CD4-positive, alpha-beta T cell treated with Interleukin-6 for 4 hours (primary cell): ENCODE results near the gene IRF2BP2.
"Not testable (repeated sequence)": the region's sequence is repeated elsewhere in the genome, so short reads cannot be mapped to it uniquely, and the experiment has no call there.

ENCODE experiments used
- DNase-seq: peaks from one replicate; pipeline ENCODE4 v3.0.0-alpha.2; 2020; ENCODE audit warnings: mixed read lengths

IRF2BP2 gene

GRCh38 chr1:234610061-234610665, at the start of gene IRF2BP2:
TSS of gene IRF2BP2 (minus strand) at chr1:234610178. CDS start at chr1:234609494, 684 bp downstream.
- DNase-seq: peak; percentile 84

- no peak for DNase-seq
These were observed 49.6 kb upstream of the IRF2BP2 start for GRCh38 chr1:234659538-234659937.

- no peak for DNase-seq
These were observed 48.2 kb upstream of the IRF2BP2 start for GRCh38 chr1:234658138-234658537.

GRCh38 chr1:234656944-234657654, 47.1 kb upstream of the IRF2BP2 start:
- DNase-seq: no peak

- no peak for DNase-seq
These were observed 46.3 kb upstream of the IRF2BP2 start for GRCh38 chr1:234656070-234656895.

DNA sequence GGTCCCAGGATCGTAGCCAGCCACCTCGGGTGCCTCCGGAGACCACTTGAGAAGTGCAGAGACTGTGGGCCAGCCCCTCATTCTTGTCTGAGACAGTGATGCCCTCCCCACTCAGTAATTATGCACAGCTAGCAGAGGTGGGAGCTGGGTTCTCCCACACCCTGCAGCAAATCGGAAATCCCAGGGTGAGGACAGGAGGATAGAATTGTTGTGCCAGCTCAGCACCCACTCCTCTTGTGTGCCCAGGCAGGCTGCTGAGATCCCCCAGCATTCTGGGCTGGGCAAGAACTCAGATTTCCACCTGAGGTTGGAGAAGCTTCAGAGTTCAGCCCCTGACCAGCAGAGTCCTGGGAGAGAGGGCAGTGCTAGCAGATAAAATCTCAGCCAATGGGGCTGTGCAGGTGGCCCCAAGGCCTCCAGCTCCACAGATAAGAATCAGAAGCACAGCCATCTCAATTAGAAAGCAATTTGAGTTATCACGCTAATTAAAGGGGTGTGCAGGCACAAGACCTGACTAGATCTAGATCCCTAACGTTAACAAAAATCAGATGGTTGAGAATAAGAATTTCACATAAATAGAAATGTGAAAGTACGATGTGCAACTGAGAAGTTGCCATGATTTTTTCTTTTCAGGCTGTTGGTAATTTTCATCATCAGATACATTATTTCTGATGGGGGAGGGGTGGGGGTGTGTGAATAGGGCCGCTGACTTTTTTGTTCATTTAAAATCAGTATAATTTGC, 45.5 kb upstream of the IRF2BP2 start:
- no peak for DNase-seq

GRCh38 chr1:234654002-234654733, 44.2 kb upstream of the IRF2BP2 start:
- no peak for DNase-seq

GRCh38 chr1:234649432-234650081, 39.6 kb upstream of the IRF2BP2 start:
- DNase-seq: no peak

GRCh38 chr1:234647758-234648157, 37.8 kb upstream of the IRF2BP2 start:
- DNase-seq: no peak

DNA sequence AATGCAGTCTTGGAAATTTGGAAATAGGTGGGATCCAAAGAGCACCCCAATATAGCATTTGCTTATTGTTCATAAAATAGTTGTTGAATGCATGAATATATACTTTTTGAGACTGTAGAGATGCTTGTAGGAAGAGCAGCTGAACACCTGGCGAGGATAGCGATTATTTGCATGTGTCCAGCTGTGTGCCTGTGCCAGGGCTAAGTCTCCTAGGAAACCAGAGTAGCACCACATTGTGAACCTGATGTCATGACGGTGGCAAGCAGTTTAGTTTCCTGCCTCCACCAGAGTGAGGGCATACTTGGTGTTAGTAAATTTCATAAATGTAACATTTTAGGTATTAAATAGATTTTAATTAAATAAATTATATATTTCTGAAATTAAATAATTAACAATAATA, 37.3 kb upstream of the IRF2BP2 start:
- DNase-seq: no peak

- no peak for DNase-seq
These were observed 36.0 kb upstream of the IRF2BP2 start for GRCh38 chr1:234645964-234646363.

DNA sequence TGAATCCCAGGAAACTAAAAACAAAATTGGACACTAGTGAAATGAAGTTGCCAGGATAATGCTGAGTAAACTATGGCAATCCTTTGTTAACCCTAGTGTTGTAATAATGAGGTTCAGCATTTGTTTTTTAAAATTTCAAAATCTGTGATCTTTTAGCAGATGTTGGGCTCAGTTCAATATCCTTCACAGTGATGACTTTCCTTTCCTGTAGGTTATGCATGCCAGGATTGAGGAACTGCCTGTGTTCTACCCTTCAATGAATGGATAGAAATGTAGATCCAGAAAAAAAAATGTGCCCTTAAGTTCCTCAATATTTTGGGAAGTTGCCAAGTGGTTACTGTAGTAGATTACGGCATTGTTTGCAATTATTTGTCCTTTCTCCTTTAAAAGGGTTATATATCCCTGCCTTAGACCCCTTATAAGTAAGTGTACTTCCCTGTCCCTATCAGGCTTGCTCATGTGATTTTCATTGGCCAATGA, 35.5 kb upstream of the IRF2BP2 start:
- DNase-seq: no peak

DNA sequence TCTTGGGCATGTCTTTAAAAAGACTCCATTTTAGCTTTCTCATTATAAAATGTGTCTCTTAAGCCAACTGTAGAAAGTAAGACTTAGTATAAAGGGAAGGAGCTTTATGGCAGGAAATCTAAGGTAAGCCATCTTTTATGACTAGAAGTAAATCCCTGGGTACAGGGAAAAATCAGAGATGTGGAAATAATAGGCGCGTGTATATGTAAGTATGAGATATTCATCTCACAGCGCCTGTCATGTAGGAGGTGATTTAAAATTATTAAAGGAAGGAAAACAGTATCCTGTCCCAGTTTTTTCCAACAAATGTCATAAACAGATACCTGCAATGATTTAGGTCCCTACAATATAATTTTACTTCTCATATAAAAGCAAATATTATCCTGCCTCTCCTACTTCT, 35.0 kb upstream of the IRF2BP2 start:
- DNase-seq: no peak

- DNase-seq: no peak
These were observed 33.8 kb upstream of the IRF2BP2 start for GRCh38 chr1:234643850-234644134.

GRCh38 chr1:234643111-234643849, 33.3 kb upstream of the IRF2BP2 start:
- no peak for DNase-seq

GRCh38 chr1:234642428-234642827, 32.5 kb upstream of the IRF2BP2 start:
- no peak for DNase-seq

DNA sequence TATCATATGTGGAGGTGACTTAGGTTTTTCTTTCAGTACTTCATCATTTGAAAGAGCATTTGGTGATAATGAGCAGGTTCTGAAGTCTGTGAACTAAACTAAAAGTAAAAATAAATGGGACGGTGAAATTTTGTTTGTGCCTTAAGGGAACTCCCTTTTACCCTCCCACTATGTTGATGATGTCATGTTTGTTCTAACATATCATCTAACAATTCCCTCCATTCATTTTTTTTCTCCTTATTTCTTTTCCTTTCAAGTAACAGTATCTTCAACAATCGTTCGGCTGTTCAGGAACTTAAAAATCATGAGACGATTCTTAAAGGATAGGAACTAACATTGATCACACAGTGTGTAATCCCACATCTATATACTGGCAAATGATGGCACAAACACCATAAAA, 30.0 kb upstream of the IRF2BP2 start:
- DNase-seq: no peak

DNA sequence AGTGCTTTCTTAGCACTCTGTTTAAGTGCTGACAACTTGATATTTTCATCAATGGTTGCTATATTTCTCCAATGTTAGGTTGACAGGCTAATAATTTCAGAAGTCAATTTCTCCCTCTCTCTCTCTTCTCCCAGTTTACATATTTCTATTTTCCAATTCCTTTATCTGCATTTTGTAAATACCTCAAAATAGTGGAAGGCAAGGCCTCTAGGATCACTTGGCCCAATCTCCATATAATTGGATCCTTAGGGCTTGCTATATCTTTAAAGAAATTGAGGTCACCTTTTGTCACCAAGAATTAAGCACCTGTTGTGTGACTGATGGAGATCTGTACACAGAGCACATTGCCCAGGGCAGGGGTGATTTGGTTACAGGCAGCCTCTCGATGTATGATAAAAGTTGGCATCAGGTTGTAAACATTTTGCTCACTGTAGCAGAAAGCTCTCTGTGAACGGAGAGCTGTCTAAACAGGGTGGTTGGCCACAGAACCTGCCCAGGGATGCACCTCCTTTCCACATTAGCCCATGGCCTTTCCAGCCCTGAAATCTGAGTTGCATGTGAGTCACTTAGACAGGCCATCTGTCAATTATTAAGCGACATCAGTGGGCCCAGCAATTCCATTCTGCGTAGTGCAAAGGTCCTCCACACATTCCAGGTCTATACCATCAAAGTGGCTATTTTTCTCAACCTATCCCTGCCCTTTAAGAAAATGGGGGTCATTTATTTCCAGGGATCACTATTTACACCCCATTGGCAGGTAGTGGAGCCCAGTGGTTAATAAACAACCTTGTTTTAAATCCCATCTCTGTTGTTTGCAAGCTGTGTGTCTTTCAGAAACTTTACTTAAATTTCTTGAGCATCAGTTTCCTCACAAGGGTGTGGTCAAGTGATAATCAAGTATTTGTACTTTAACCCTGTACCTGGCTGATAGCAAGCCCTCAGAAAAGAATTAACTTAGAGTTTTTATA, 29.1 kb upstream of the IRF2BP2 start:
- no peak for DNase-seq

DNA sequence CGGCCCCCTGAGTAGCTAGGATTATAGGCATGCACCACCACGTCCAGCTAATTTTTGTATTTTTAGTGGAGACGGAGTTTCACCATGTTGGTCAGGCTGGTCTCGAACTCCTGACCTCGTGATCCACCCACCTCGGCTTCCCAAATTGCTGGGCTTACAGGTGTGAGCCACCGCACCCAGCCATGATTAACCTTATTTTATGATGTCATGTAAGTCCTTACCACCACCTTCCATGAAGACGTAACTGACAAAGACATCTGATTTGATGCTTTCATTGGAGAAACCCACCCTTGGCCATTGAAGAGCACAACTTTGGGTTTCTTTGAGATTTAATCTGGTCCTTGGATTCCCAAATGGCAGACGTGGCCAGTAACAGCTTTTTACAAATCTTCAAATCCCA, 24.9 kb upstream of the IRF2BP2 start:
- DNase-seq: not testable (repeated sequence)

- no peak for DNase-seq
These were observed 24.4 kb upstream of the IRF2BP2 start for GRCh38 chr1:234634387-234634786.
